ENCODE data around the gene SPATA24.
A peak's percentile ranks its signal among the peaks of the same experiment; 100 is the strongest.
"Not testable (repeated sequence)": the region's sequence is repeated elsewhere in the genome, so short reads cannot be mapped to it uniquely, and the experiment has no call there.

SPATA24 gene

GRCh38 chr5:139403787-139404483 is at the start of gene SPATA24:
Gene SPATA24 (minus strand): TSS chr5:139404089. CDS start chr5:139404060, 29 bp downstream.
- peak; percentile 97 for DNase-seq

GRCh38 chr5:139451878-139452660 is 48.2 kb upstream of the SPATA24 start:
- DNase-seq: no peak

GRCh38 chr5:139451176-139451575 is 47.3 kb upstream of the SPATA24 start:
- DNase-seq: no peak

- DNase-seq: no peak
Observed at GRCh38 chr5:139446956-139447779, 43.3 kb upstream of the SPATA24 start.

- DNase-seq: no peak
Observed at GRCh38 chr5:139445325-139446170, 41.7 kb upstream of the SPATA24 start.

GRCh38 chr5:139443831-139444453 is 40.1 kb upstream of the SPATA24 start:
- no peak for DNase-seq

- not testable (repeated sequence) for DNase-seq
Observed at GRCh38 chr5:139440416-139440815, 36.5 kb upstream of the SPATA24 start.

GRCh38 chr5:139439013-139439903 is 35.4 kb upstream of the SPATA24 start, which contains the start of gene DNAJC18:
Gene DNAJC18 (minus strand): TSS chr5:139439525. CDS start chr5:139439445, 80 bp downstream.
- DNase-seq: peak; percentile 82

- no peak for DNase-seq
Observed at GRCh38 chr5:139438707-139439012, 34.8 kb upstream of the SPATA24 start.

GRCh38 chr5:139435676-139436075 is 31.8 kb upstream of the SPATA24 start:
- no peak for DNase-seq

- DNase-seq: no peak
Observed at GRCh38 chr5:139431706-139432105, 27.8 kb upstream of the SPATA24 start.

- DNase-seq: no peak
Observed at GRCh38 chr5:139430015-139430414, 26.1 kb upstream of the SPATA24 start.

- DNase-seq: no peak
Observed at GRCh38 chr5:139426203-139426885, 22.5 kb upstream of the SPATA24 start.

- no peak for DNase-seq
Observed at GRCh38 chr5:139425497-139425896, 21.6 kb upstream of the SPATA24 start.

GRCh38 chr5:139422307-139422893 is 18.5 kb upstream of the SPATA24 start:
- DNase-seq: peak; percentile 20

GRCh38 chr5:139419226-139420192 is 15.6 kb upstream of the SPATA24 start:
- DNase-seq: no peak

- DNase-seq: no peak
Observed at GRCh38 chr5:139418793-139419192, 14.9 kb upstream of the SPATA24 start.

GRCh38 chr5:139417214-139417613 is 13.3 kb upstream of the SPATA24 start:
- DNase-seq: no peak

- DNase-seq: no peak
Observed at GRCh38 chr5:139416651-139417050, 12.8 kb upstream of the SPATA24 start.
